HEK293T (cell line): ENCODE measurements around the gene ZNF273.

Experiments
- ARNT ChIP-seq: fragments of 450-650 bp; IDR thresholded peaks from 2 replicates; pipeline ENCODE4 v1.6.1; 2017; ENCODE audit warnings: mild to moderate bottlenecking
- BHLHE40 ChIP-seq: fragments of 450-650 bp; IDR thresholded peaks from 2 replicates; pipeline ENCODE4 v1.6.1; 2016; ENCODE audit warnings: mild to moderate bottlenecking, moderate library complexity, borderline replicate concordance
- CTBP1 ChIP-seq: fragments of 450-650 bp; IDR thresholded peaks from 2 replicates; pipeline ENCODE4 v1.6.1; 2016; ENCODE audit warnings: borderline replicate concordance
- ELF4 ChIP-seq: fragments of 450-650 bp; IDR thresholded peaks from 2 replicates; pipeline ENCODE4 v1.6.1; 2017; ENCODE audit warnings: antibody characterized with exemption
- FOXA1 ChIP-seq: fragments of 450-650 bp; IDR thresholded peaks from 2 replicates; pipeline ENCODE4 v1.6.1; 2016; ENCODE audit warnings: mild to moderate bottlenecking
- FOXM1 ChIP-seq: fragments of 450-650 bp; IDR thresholded peaks from 2 replicates; pipeline ENCODE4 v1.6.1; 2017; ENCODE audit warnings: mild to moderate bottlenecking, borderline replicate concordance
- HDGF ChIP-seq: fragments of 450-650 bp; IDR thresholded peaks from 2 replicates; pipeline ENCODE4 v1.6.1; 2017; ENCODE audit warnings: antibody characterized with exemption, borderline replicate concordance
- LEF1 ChIP-seq: fragments of 450-650 bp; IDR thresholded peaks from 2 replicates; pipeline ENCODE4 v1.6.1; 2017; ENCODE audit warnings: mild to moderate bottlenecking, borderline replicate concordance
- NFRKB ChIP-seq: fragments of 450-650 bp; IDR thresholded peaks from 2 replicates; pipeline ENCODE4 v1.6.1; 2016; ENCODE audit warnings: mild to moderate bottlenecking, moderate library complexity
- PKNOX1 ChIP-seq: fragments of 450-650 bp; IDR thresholded peaks from 2 replicates; pipeline ENCODE4 v1.6.1; 2016
- SP1 ChIP-seq: fragments of 450-650 bp; IDR thresholded peaks from 2 replicates; pipeline ENCODE4 v1.6.1; 2017
- SUZ12 ChIP-seq: fragments of 450-650 bp; IDR thresholded peaks from 2 replicates; pipeline ENCODE4 v1.6.1; 2016; ENCODE audit warnings: mild to moderate bottlenecking
- TARDBP ChIP-seq: fragments of 450-650 bp; IDR thresholded peaks from 2 replicates; pipeline ENCODE4 v1.6.1; 2016
- ZNF384 ChIP-seq: fragments of 450-650 bp; IDR thresholded peaks from 2 replicates; pipeline ENCODE4 v1.6.1; 2016

- no peak for TF ChIP-seq SP1
- TF ChIP-seq FOXA1, result no peak
- TF ChIP-seq BHLHE40, result no peak
- TF ChIP-seq NFRKB, result no peak
- no peak for TF ChIP-seq ELF4
- TF ChIP-seq ARNT, result no peak
- no peak for TF ChIP-seq HDGF
- TF ChIP-seq SUZ12, result no peak
- no peak for TF ChIP-seq CTBP1
- no peak for TF ChIP-seq TARDBP
- TF ChIP-seq ZNF384, result no peak
- TF ChIP-seq PKNOX1, result no peak
- no peak for TF ChIP-seq LEF1
- TF ChIP-seq FOXM1, result no peak
Observed at GRCh38 chr7:64863021-64863420, 40.1 kb upstream of the ZNF273 start.
